Measurements from ENCODE around the gene GATAD2B.

Gene GATAD2B

DNA sequence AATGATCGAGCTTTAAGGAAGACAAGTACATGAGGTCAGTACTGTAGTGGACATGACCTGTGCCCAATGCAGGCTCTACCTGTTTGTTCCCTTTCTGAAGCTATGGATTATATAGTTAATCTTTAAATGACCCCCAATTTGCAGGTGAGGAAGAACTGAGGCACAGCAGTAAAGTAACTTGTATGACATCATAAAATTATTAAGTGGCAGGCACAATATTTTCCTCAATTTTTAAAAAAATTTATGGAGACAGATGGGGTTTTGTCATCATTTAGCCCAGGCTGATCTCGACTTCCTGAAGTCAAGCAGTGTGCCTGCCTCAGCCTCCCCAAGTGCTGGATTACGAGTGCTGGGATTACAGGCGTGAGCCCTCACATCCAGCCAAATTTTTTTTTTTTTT is 3.6 kb upstream of the GATAD2B start:
- TF ChIP-seq, protein P1, sequence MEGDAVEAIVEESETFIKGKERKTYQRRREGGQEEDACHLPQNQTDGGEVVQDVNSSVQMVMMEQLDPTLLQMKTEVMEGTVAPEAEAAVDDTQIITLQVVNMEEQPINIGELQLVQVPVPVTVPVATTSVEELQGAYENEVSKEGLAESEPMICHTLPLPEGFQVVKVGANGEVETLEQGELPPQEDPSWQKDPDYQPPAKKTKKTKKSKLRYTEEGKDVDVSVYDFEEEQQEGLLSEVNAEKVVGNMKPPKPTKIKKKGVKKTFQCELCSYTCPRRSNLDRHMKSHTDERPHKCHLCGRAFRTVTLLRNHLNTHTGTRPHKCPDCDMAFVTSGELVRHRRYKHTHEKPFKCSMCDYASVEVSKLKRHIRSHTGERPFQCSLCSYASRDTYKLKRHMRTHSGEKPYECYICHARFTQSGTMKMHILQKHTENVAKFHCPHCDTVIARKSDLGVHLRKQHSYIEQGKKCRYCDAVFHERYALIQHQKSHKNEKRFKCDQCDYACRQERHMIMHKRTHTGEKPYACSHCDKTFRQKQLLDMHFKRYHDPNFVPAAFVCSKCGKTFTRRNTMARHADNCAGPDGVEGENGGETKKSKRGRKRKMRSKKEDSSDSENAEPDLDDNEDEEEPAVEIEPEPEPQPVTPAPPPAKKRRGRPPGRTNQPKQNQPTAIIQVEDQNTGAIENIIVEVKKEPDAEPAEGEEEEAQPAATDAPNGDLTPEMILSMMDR (IDR thresholded peaks at IDR 0.05; ENCODE audit: low read depth, low read length, missing control alignments): no peak
- no peak for DNase-seq
- Histone ChIP-seq H3K4me3 (ENCODE audit: low read depth, low read length) (no peak overlapping the region), H3K27me3 (replicated peaks) (no peaks in the 10 kb centered on the region), H3K27ac (no peak overlapping the region), H3K36me3 (replicated peaks) (peaks cover 2% of the 10 kb centered on the region)
- in situ Hi-C loops (cut with HindIII; ENCODE audit: low pct_ligation_motif_present, low sequenced_read_pairs): no loop called here

DNA sequence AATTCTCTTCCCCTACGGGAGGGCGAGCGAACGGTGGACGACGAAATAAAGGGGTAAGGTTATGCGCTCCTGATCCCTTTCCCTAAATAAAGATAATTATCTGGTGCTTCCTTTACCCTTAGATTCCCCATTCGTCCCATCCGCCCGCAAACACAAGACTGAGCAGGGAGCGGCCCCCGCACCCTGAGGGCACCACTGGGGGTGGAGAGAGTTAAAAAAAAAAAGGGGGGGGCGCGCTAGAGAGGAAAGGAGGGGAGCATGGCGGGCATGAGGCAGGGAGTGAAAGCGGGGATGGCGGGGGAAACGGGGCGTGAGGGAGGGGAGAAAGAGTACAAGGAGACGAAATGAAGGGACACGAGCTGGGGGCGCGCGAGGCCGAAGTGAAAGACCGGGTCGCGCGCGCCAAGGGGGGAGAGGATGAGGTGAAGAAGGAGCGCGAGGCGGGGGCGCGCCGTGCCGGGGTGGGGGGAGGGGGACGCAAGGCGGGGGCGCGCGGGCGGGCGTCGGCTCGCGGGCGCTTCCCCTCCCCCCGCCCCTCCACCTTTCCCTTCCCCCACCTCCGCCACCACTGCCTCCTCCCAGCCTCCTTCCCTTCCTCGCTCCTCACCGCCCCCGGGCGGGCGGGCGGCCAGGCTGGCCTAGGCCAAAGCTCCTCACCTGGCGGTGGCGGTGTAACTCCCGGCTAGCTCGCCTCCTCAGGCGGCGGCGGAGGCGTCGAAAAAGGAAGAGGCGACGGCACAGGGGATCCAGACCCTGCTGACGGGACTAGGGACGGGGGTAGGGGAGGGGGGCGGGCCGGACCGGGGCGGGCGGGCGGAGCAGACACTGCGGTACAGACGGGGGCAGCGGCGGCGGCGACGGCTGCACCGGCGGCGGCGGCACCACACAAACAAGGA is 448 bp downstream of the GATAD2B start:
- in situ Hi-C loops (cut with HindIII; ENCODE audit: low pct_ligation_motif_present, low sequenced_read_pairs): no loop called here
- TF ChIP-seq, protein P1 (IDR thresholded peaks at IDR 0.05; ENCODE audit: low read depth, low read length, missing control alignments): peak; percentile 41
- Histone ChIP-seq H3K27me3 (replicated peaks) (no peaks in the 10 kb centered on the region), H3K4me3 (ENCODE audit: low read depth, low read length) (peak overlapping the region; percentile 87), H3K27ac (peak overlapping the region; percentile 44), H3K36me3 (replicated peaks) (no peaks in the 10 kb centered on the region)
- DNase-seq: no peak

DNA sequence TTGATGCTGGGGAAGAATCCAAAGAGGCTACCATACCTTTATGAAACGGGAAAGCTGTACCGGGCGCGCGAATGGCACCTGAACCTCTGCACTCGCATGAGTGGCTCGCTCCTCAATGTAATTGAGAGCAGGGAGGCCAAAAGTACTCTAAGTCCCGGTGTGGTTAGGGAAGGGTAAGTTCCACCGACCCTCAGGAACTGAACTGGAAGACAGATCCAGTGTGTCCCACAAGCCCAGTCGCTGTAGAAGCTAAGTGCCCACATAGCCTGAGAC is 1.0 kb downstream of the GATAD2B start:
- TF ChIP-seq, protein P1 (IDR thresholded peaks at IDR 0.05; ENCODE audit: low read depth, low read length, missing control alignments): no peak
- in situ Hi-C loops (cut with HindIII; ENCODE audit: low pct_ligation_motif_present, low sequenced_read_pairs): no loop called here
- no peak for DNase-seq

DNA sequence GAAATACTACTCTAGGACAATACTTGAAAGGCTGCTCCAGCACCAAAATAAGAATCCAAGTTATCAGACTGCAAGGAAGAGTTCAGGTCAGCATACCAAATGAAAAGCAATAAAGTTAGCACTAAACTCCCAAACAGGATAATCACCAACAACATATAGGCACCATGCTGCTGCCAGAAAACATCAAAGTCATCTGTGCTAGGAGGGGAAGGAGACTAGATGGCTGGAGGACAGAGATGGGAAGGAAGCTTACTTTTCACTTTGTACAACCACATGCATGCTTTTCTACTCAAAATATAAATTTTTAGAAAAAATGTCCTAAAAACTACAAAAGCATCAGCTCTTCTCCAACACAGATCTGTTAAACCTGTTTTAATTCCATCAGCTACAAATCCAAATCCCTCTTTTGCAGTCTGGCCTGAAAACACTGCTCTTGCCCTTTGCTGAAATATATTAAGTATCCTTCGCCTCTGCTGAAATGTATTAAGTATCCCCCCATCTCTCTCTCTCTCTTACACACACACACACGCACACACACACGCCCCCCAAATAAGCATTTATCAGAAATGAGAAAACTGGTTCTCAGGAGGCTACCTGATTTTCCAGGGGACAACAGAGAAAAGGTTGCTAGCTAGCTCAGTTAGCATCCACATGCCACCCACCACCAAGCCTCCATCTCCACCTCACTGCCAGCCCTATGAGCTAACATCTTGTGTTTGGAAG is 1.5 kb downstream of the GATAD2B start:
- TF ChIP-seq, protein P1 (IDR thresholded peaks at IDR 0.05; ENCODE audit: low read depth, low read length, missing control alignments): no peak
- Histone ChIP-seq H3K4me3 (ENCODE audit: low read depth, low read length) (peak overlapping the region; percentile 87), H3K27ac (no peak overlapping the region), H3K36me3 (replicated peaks) (no peaks in the 10 kb centered on the region), H3K27me3 (replicated peaks) (no peaks in the 10 kb centered on the region)
- no peak for DNase-seq
- in situ Hi-C loops (cut with HindIII; ENCODE audit: low pct_ligation_motif_present, low sequenced_read_pairs): no loop called here

More for the DNA sequence above, 1.0 kb downstream of the GATAD2B start:
- peak overlapping the region; percentile 87 for H3K4me3 ChIP-seq (ENCODE audit: low read depth, low read length)
- H3K36me3 ChIP-seq (replicated peaks): no peaks in the 10 kb centered on the region
- H3K27me3 ChIP-seq (replicated peaks): no peaks in the 10 kb centered on the region
- no peak overlapping the region for H3K27ac ChIP-seq

DNA sequence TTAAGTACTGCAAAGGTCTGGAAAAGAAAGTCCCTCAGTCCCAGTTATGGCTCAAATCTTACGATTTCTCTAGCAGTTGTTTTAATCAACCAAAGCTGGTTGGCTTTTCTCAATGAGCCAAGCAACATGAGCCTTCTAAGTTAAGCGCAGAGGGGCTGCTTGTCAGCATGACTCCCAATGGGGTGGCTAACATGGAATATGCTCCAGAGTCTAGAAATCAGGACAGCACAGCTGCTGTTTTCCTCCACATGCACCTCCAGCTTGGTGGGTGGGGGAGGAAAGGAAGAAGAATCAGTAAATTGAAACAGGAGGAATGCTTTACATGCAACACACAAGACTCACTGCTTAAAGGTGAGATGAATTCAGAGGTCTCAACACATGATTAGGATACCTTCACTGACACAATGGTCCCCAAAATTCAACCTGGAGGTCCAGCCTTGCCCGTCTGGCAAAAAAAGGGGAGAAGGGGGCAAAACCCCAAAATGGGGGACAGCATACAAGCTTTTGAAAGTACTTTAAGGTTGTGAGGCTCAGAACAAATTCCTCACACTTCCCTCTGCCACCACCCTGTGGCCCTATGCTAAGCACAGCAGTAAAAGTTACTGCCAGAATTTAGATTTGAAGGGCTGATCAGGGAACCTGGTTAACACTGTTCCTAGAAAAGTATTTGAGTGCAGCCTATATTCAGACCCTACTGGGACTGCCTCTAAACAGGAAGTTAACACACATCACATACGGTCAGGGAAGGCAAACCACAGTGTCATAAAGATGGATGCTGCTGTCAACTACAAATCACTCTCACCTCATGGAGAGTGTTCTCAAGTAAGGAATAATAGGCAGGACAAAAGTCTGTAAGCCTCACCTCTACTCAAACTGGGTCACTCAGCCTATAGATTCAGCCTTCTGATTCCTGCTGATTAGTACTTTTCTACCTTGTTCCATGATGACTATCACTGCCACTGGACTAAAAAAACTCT is 2.6 kb downstream of the GATAD2B start:
- Histone ChIP-seq H3K27ac (no peak overlapping the region), H3K4me3 (ENCODE audit: low read depth, low read length) (no peak overlapping the region), H3K27me3 (replicated peaks) (no peaks in the 10 kb centered on the region), H3K36me3 (replicated peaks) (no peaks in the 10 kb centered on the region)
- TF ChIP-seq, protein P1 (IDR thresholded peaks at IDR 0.05; ENCODE audit: low read depth, low read length, missing control alignments): peak; percentile 54
- in situ Hi-C loops (cut with HindIII; ENCODE audit: low pct_ligation_motif_present, low sequenced_read_pairs): no loop called here
- DNase-seq: no peak
